ENCODE measurements around the gene TBC1D1.

GRCh38 chr4:37946503-37947179, 55.8 kb downstream of the TBC1D1 start:
- TF ChIP-seq CTCF (IDR thresholded peaks at IDR 0.05) (no peak), POLR2AphosphoS5 (IDR thresholded peaks at IDR 0.05) (no peak), POLR2A (IDR thresholded peaks at IDR 0.05; ENCODE audit: low read depth) (no peak), EP300 (IDR thresholded peaks at IDR 0.05) (no peak)

All from esophagus muscularis mucosa (tissue), 4 donors.